ENCODE data around the gene METTL2A.
"Not testable (repeated sequence)": the region's sequence is repeated elsewhere in the genome, so short reads cannot be mapped to it uniquely, and the experiment has no call there.

GRCh38 chr17:62477718-62478408 is 54.2 kb downstream of the METTL2A start:
- not testable (repeated sequence) for TF ChIP-seq CTCF, POLR2A, EP300, POLR2AphosphoS5 (IDR thresholded peaks at IDR 0.05)

Measured in suprapubic skin (tissue), 4 donors.